Effector CD4-positive, alpha-beta T cell (primary cell): ENCODE data around the gene AGPAT2.

Experiments
- DNase-seq: peaks from one replicate; pipeline ENCODE4 v3.0.0-alpha.2; 2020

The AGPAT2 gene

GRCh38 chr9:136687721-136688223 is 515 bp upstream of the AGPAT2 start:
- DNase-seq, result no peak

GRCh38 chr9:136686534-136686793 is 793 bp downstream of the AGPAT2 start:
- no peak for DNase-seq

- no peak for DNase-seq
These were observed 1.3 kb downstream of the AGPAT2 start for GRCh38 chr9:136685790-136686533.

- no peak for DNase-seq
These were observed 2.0 kb downstream of the AGPAT2 start for GRCh38 chr9:136685216-136685615.

GRCh38 chr9:136684799-136685198 is 2.5 kb downstream of the AGPAT2 start:
- DNase-seq, result no peak

- DNase-seq, result no peak
These were observed 2.9 kb downstream of the AGPAT2 start for GRCh38 chr9:136684339-136684738.

GRCh38 chr9:136683755-136684154 is 3.5 kb downstream of the AGPAT2 start:
- no peak for DNase-seq

GRCh38 chr9:136683173-136683745 is 4.0 kb downstream of the AGPAT2 start:
- no peak for DNase-seq

GRCh38 chr9:136682710-136683109 is 4.5 kb downstream of the AGPAT2 start:
- DNase-seq, result no peak

GRCh38 chr9:136681945-136682699 is 5.1 kb downstream of the AGPAT2 start:
- no peak for DNase-seq

- DNase-seq, result no peak
These were observed 6.2 kb downstream of the AGPAT2 start for GRCh38 chr9:136681029-136681428.

GRCh38 chr9:136679431-136679941 is 7.8 kb downstream of the AGPAT2 start:
- DNase-seq, result no peak

GRCh38 chr9:136678624-136679023 is 8.6 kb downstream of the AGPAT2 start:
- no peak for DNase-seq

GRCh38 chr9:136678034-136678433 is 9.2 kb downstream of the AGPAT2 start:
- DNase-seq, result no peak

GRCh38 chr9:136676920-136677686 is 10.2 kb downstream of the AGPAT2 start:
- no peak for DNase-seq

- DNase-seq, result no peak
These were observed 10.9 kb downstream of the AGPAT2 start for GRCh38 chr9:136676297-136676794.

- DNase-seq, result no peak
These were observed 11.6 kb downstream of the AGPAT2 start for GRCh38 chr9:136675477-136676296.

- no peak for DNase-seq
These were observed 12.4 kb downstream of the AGPAT2 start for GRCh38 chr9:136674786-136675349.

- DNase-seq, result no peak
These were observed 13.1 kb downstream of the AGPAT2 start for GRCh38 chr9:136673975-136674785.
